CD1c-positive myeloid dendritic cell (primary cell): ENCODE data around the gene LFNG.

ENCODE experiments used
- DNase-seq: peaks from one replicate; pipeline ENCODE4 v3.0.0-alpha.2; 2016; ENCODE audit errors: extremely low spot score

LFNG gene

GRCh38 chr7:2484868-2485267 lies 34.7 kb upstream of the LFNG start:
- DNase-seq = no peak

DNA sequence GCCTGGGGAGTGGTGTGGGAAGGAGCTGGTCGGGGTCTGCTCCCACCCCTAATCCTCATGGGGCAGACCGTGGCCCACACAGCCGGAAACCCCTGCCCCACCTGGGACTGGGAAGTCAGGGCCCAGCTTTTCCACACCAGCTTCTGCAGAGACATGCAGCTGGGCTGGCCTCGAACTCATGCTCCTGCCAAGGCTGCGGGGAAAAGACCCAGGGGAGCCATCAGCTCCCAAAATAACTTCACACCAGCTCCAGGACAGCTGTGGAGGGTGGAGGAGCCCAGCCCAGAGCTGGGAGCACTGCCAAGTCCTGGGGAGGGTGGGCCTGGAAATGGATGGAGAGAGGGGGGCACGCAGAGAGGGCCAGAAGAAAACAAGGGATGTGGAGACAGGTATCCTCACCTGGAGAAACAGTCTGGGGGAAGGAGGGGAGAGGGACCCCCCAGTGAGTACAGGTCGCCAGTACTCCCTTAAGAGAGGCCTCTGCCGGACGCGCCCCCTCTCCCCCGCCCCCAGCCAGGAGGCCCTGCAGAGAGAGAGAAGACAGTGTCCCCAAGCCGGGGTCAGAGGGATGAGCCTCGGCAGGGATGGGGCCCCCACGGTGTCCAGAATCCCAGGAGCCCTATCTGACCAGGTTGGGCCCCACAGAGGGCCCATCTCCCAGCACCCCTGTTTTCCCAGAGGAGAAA lies 31.8 kb upstream of the LFNG start:
- no peak for DNase-seq

GRCh38 chr7:2488272-2488645 lies 31.3 kb upstream of the LFNG start:
- no peak for DNase-seq

- DNase-seq = no peak
These were observed 30.9 kb upstream of the LFNG start for GRCh38 chr7:2488681-2489080.

GRCh38 chr7:2490181-2490651 lies 29.4 kb upstream of the LFNG start:
- DNase-seq = no peak

GRCh38 chr7:2492038-2492437 lies 27.5 kb upstream of the LFNG start:
- DNase-seq = no peak

- no peak for DNase-seq
These were observed 26.1 kb upstream of the LFNG start for GRCh38 chr7:2493205-2494164.

DNA sequence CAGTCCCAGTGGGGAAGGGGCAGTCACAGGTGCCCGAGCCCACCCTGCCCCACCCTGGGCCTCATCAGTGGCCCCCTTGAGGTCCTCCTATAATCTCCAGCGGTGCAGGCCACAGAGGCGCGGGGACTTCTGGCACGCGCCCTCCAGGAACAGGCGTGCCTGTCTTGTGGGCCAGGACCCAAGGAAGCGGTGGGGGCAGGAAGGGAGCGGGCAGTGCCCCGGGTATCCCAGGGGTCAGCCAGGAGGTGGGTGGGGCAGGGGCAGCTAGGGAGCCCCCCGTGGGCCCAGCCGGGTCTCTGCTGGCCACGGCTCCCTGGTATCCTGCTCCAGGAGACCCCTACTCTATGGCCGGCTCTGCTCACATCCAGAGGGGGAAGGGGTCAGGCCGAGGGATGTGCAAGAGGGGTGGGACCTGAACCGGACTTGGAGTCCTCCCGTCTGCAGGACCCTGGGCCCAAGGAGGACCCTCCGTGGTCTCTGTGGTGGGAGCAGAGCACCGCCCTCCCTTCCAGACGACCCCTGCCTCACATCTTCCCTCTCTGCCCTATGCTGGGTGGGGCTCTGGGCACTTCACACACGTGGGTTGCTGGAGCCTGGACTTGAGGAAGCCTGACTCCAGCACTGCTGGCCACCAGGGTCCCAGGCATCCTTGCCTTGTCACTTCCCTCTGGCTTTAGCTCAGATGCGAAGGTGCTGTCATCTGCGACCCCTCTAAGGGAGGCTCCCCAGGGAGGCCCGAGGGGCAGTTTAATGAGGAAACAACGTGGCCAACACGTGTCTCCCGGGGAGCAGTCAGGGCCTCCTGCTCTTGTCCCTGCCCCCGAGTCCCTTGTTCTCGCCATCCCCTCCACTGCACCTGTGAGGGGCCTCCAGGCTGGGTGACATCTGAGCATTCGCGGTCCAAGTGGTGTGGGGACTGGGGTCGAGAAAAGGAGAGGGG lies 25.1 kb upstream of the LFNG start:
- no peak for DNase-seq

DNA sequence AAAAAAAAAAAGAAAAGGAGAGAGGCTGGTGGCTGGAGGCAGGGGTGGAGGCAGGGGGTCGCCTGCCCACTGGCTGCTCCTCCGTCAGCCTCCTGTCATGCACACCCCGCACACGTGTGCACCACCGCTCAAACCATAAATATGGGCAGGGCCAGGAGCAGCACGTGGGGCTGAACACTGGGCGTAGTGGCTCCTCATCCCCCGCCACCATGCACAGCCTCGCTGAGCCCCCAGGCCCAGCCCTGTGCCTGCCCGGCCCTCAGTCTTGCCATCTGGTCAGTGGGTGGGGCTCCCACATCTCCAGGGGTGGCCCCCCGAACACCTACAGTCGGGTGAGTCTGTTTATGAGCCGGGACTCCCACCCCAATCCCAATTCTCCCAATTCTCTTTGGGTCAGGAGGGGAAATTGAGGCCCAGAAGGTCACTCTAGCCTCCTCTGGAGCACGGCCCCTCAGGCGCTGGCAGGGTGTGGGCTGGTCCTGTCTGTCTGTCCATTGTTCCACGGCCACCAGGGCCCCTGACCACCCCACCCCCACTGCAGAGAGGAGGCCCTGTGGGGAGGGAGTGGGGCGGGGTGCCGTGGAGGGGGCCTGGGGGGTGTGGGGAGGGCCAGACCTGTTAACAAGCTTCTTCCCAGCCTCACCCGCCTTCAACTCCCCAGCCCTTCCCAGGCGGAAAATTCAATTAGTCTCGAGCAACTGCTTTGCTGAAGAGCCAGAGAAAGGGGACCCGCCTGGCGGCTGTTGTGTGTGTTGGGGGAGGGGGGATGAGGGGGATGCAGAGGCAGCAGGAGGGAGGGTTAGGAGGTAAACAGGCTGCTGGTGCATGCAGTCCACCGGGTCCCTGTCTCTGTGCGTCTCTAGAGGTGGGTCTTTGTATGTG lies 23.9 kb upstream of the LFNG start:
- DNase-seq = no peak

- DNase-seq = no peak
These were observed 23.2 kb upstream of the LFNG start for GRCh38 chr7:2496375-2496774.

GRCh38 chr7:2497065-2497464 lies 22.5 kb upstream of the LFNG start:
- no peak for DNase-seq

GRCh38 chr7:2497500-2498336 lies 21.9 kb upstream of the LFNG start:
- no peak for DNase-seq

GRCh38 chr7:2498708-2499107 lies 20.9 kb upstream of the LFNG start:
- no peak for DNase-seq

- no peak for DNase-seq
These were observed 20.4 kb upstream of the LFNG start for GRCh38 chr7:2499181-2499580.

DNA sequence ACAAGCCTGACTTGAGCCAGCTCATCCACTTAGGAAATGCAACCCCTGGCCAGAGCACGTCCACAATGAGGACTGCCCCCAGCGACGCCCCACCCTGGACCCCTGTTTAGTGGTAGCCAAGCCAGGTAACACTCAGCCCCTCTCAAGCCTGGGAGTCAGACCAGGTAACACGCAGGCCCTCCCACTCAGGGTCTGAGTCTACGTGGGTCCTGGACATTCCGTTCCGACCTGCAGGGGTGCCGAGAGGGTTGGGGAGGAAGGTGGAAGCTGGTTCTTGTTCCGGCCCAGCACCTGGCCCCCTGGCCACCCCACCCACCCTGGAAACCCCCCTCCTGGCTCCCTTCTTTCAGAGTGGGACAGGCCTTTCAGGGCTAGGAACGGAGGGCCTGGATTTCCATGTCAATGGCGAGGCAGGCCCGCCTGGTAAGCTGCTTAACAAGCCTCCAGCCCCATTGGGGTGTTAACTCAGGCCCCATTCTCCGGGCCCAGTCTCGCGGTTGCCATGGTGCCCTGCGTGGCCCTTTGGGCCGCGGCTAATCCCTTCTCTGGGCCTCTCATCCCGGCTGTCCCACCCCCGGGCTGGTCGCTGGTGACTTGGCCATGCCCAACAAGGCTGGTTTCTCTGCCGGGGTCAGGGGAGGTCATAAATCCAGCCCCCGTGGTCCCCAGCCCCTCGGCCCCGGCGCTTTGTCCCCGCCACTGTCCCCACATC lies 19.7 kb upstream of the LFNG start:
- DNase-seq = no peak

- no peak for DNase-seq
These were observed 18.9 kb upstream of the LFNG start for GRCh38 chr7:2500701-2501100.

DNA sequence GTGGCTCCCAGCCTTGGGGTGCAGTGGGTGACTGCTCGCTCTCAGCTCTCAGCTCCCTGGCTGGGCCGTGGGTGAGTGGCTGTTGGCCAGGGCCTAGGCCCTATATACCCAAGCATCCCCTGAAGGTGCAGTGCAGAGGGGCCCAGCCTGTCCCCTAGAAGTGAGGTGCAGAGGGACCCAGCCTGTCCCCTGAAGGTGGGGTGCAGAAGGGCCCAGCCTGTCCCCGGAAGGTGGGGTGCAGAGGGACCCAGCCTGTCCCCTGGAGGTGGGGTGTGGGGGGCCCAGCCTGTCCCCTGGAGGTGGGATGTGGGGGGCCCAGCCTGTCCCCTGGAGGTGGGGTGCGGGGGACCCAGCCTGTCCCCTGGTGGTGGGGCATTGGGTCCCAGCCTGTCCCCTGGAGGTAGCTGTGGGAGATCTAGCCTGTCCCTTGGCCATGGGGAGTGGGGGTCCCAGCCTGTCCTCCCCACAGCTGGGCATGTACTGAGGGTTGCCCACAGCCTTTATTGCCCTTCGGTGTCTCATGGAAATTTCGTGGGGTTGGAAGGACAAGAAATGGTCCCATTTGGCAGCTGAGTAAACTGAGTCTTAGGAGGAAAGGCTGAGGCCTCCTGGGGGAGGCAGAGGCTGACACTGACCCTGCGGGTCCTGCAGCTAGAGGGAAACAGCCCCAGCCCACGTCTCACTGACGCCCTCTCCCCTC lies 17.5 kb upstream of the LFNG start:
- no peak for DNase-seq

- no peak for DNase-seq
These were observed 17.0 kb upstream of the LFNG start for GRCh38 chr7:2502647-2502966.
